ENCODE results near the gene CCER1.

Gene CCER1

DNA sequence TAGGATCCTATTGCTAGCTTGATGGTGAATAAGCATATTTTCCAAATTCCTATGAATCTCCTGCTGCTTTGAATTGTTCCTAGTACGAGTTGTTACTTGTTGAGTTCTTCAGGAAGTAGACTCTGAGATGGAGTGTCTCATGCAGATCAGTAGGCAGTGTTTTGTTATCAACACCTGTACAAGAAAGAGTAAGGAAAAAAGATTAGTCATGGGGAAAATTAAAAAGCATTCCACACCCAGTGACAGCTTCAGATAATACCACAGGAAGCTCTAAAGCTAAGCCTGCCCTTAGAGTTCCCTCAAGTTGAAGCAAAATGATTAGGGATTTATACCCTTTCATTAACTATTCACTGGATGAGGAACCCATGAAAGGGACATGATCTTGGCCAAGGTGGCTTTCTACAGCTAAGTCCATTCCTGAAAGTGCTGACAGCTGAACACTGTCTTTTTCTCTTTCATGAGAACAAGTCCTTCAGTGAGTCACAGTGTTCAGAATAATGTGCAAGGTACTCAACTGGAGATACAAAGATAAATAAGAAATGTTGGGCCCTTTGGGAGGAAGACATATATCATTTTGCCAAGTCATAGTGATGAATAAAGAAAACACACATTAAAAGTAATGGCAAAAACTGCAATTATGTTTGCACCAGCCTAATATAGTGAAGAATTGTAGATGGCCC lies 49.1 kb downstream of the CCER1 start:
- no peak overlapping the region for H3K4me3 ChIP-seq (ENCODE audit: low read length)
- no peaks in the 10 kb centered on the region for H3K79me2 ChIP-seq (ENCODE audit: control insufficient read depth, insufficient read depth, low read length)
- H3K9ac ChIP-seq (ENCODE audit: low read length): no peak overlapping the region
- H3K23ac ChIP-seq (ENCODE audit: low read length): no peak overlapping the region
- no peak overlapping the region for H4K8ac ChIP-seq (ENCODE audit: low read depth, low read length)
- H3K27ac ChIP-seq (ENCODE audit: low read depth, low read length): no peak overlapping the region
- no peaks in the 10 kb centered on the region for H3K4me1 ChIP-seq (ENCODE audit: control insufficient read depth, low read depth, low read length)
- H3K18ac ChIP-seq (ENCODE audit: low read length): no peak overlapping the region
- H2BK5ac ChIP-seq (ENCODE audit: low read length): no peak overlapping the region
- no peaks in the 10 kb centered on the region for H3K79me1 ChIP-seq (ENCODE audit: low read length)
- no peak for DNase-seq
- H3K56ac ChIP-seq (ENCODE audit: low read length): no peak overlapping the region
- H2AK5ac ChIP-seq (ENCODE audit: low read length): no peak overlapping the region
- no peak overlapping the region for H2BK120ac ChIP-seq (ENCODE audit: low read depth, low read length)
- no peak overlapping the region for H2BK15ac ChIP-seq (replicated peaks; ENCODE audit: low read depth)
- H4K5ac ChIP-seq (ENCODE audit: low read length): no peak overlapping the region
- H3K36me3 ChIP-seq (ENCODE audit: control insufficient read depth, insufficient read depth, low read length): no peaks in the 10 kb centered on the region
- no peak overlapping the region for H3K4me2 ChIP-seq (ENCODE audit: low read length)
- no peaks in the 10 kb centered on the region for H3K27me3 ChIP-seq (ENCODE audit: insufficient read depth, low read length, poor library complexity)
- no peak overlapping the region for H3K4ac ChIP-seq (ENCODE audit: low read depth, low read length)
- WGBS (ENCODE audit: extremely low coverage, insufficient coverage, low lambda C conversion rate): no CpG with 5 or more reads among the region's 1 CpG

- Histone ChIP-seq H2BK120ac (ENCODE audit: low read depth, low read length) (no peak overlapping the region), H2BK15ac (replicated peaks; ENCODE audit: low read depth) (no peak overlapping the region), H3K36me3 (ENCODE audit: control insufficient read depth, insufficient read depth, low read length) (no peaks in the 10 kb centered on the region), H3K4me1 (ENCODE audit: control insufficient read depth, low read depth, low read length) (no peaks in the 10 kb centered on the region), H3K9ac (ENCODE audit: low read length) (no peak overlapping the region), H4K5ac (ENCODE audit: low read length) (no peak overlapping the region), H2AK5ac (ENCODE audit: low read length) (no peak overlapping the region), H3K4me2 (ENCODE audit: low read length) (no peak overlapping the region), H3K79me2 (ENCODE audit: control insufficient read depth, insufficient read depth, low read length) (no peaks in the 10 kb centered on the region), H4K8ac (ENCODE audit: low read depth, low read length) (no peak overlapping the region), H3K56ac (ENCODE audit: low read length) (no peak overlapping the region), H2BK5ac (ENCODE audit: low read length) (no peak overlapping the region), H3K79me1 (ENCODE audit: low read length) (no peaks in the 10 kb centered on the region), H3K4ac (ENCODE audit: low read depth, low read length) (no peak overlapping the region), H3K27me3 (ENCODE audit: insufficient read depth, low read length, poor library complexity) (no peaks in the 10 kb centered on the region), H3K27ac (ENCODE audit: low read depth, low read length) (no peak overlapping the region), H3K4me3 (ENCODE audit: low read length) (no peak overlapping the region), H3K18ac (ENCODE audit: low read length) (no peak overlapping the region), H3K23ac (ENCODE audit: low read length) (no peak overlapping the region)
- no peak for DNase-seq
- WGBS (ENCODE audit: extremely low coverage, insufficient coverage, low lambda C conversion rate): no CpG with 5 or more reads among the region's 2 CpGs
Measured at GRCh38 chr12:90902596-90902995, 52.4 kb downstream of the CCER1 start.
